A673 (cell line): ENCODE measurements around the gene FBXO21. TPM values are rescaled to one million over a fixed set of nuclear protein-coding genes. Genes with fewer than 3 reads are reported as not detected.

Source experiments
- BruUV-seq: library from RNA; stranded (reverse); fragments of 400-500 nt; replicated peaks from 2 replicates; lab custom pipeline; 2021; lab: Mats Ljungman, UMichigan
- CTCF ChIA-PET: fragments of 300-600 bp; sonication (Branson Sonifier 250); formaldehyde crosslinking; loops from one replicate; lab custom pipeline; 2022; ENCODE audit warnings: antibody characterized with exemption; lab: Charles Lee
- POLR2A ChIA-PET: fragments of 300-600 bp; sonication (Branson Sonifier 250); formaldehyde crosslinking; loops from one replicate; lab custom pipeline; 2022; ENCODE audit warnings: antibody characterized with exemption; ENCODE audit not compliant: low non-redundant PET; lab: Charles Lee
- DNase-seq: peaks from one replicate; pipeline ENCODE4 v3.0.0-alpha.2; 2015; ENCODE audit warnings: low spot score
- H3K27ac ChIP-seq: fragments of 200-600 bp; sonication (generic); 2 replicates; pipeline ENCODE4 v1.5.1; 2016; ENCODE audit warnings: mixed run types, low read depth, mild to moderate bottlenecking, mixed read lengths, antibody characterized with exemption, low read length; ENCODE audit not compliant: poor library complexity, severe bottlenecking
- H3K27me3 ChIP-seq: fragments of 200-600 bp; sonication (generic); replicated peaks from 2 replicates; pipeline ENCODE4 v1.6.1; 2017; ENCODE audit warnings: mixed run types, low read depth, mild to moderate bottlenecking, mixed read lengths, antibody characterized with exemption, low read length; ENCODE audit not compliant: insufficient read depth, poor library complexity
- H3K36me3 ChIP-seq: fragments of 200-600 bp; sonication (generic); 2 replicates; pipeline ENCODE4 v1.6.1; 2016; ENCODE audit warnings: mixed run types, mild to moderate bottlenecking, mixed read lengths, antibody characterized with exemption, low read length; ENCODE audit not compliant: insufficient read depth, poor library complexity, severe bottlenecking
- H3K4me1 ChIP-seq: fragments of 200-600 bp; sonication (generic); 2 replicates; pipeline ENCODE4 v1.6.1; 2017; ENCODE audit warnings: mixed run types, mild to moderate bottlenecking, mixed read lengths, antibody characterized with exemption, low read length; ENCODE audit not compliant: insufficient read depth, poor library complexity, severe bottlenecking
- H3K4me3 ChIP-seq: fragments of 200-600 bp; sonication (generic); 2 replicates; pipeline ENCODE4 v1.5.1; 2016; ENCODE audit warnings: low read depth, mixed run types, mild to moderate bottlenecking, mixed read lengths, low read length; ENCODE audit not compliant: poor library complexity, severe bottlenecking
- H3K9me3 ChIP-seq: fragments of 200-600 bp; sonication (generic); 2 replicates; pipeline ENCODE4 v1.6.1; 2016; ENCODE audit warnings: mixed run types, low read depth, mild to moderate bottlenecking, mixed read lengths, antibody characterized with exemption, low read length; ENCODE audit not compliant: poor library complexity, severe bottlenecking
- CTCF ChIP-seq: fragments of 300-800, 200-600 bp; sonication (generic); conservative IDR thresholded peaks from 2 replicates; pipeline ENCODE4 v1.5.1; 2017; ENCODE audit warnings: low read depth, mild to moderate bottlenecking, antibody characterized with exemption, low read length, moderate library complexity, mixed read lengths
- EZH2 ChIP-seq: fragments of 200-600 bp; sonication (generic); IDR thresholded peaks from 2 replicates; pipeline ENCODE4 v1.6.1; 2017; ENCODE audit warnings: borderline replicate concordance, low read depth, mild to moderate bottlenecking, mixed read lengths, antibody characterized with exemption, low read length; ENCODE audit not compliant: poor library complexity, severe bottlenecking
- intact Hi-C: fragments of 100-400 bp; cut with micrococcal nuclease; formaldehyde crosslinking; loops from one replicate; pipeline ENCODE4 v1.10.0; 2022; ENCODE audit not compliant: unreplicated experiment
- total RNA-seq: library from RNA; stranded (reverse); gene quantifications from 2 replicates; pipeline ENCODE4 v1.2.3, GENCODE V29; 2021

Gene FBXO21
- total RNA-seq, 1 experiment from 2014 or later, result 45.4 TPM

- POLR2A ChIA-PET, result no interaction called here
These were observed 48.2 kb downstream of the FBXO21 start for GRCh38 chr12:117142094-117142493.

GRCh38 chr12:117141097-117141898, 49.0 kb downstream of the FBXO21 start:
- Histone ChIP-seq H3K36me3 (peaks cover 17% of the 10 kb centered on the region), H3K27ac (no peak overlapping the region), H3K9me3 (no peaks in the 10 kb centered on the region), H3K4me3 (no peak overlapping the region), H3K27me3 (no peaks in the 10 kb centered on the region), H3K4me1 (no peaks in the 10 kb centered on the region)
- DNase-seq, result no peak
- intact Hi-C loops, result no loop called here
- ChIA-PET CTCF (no interaction called here), POLR2A (no interaction called here)
- TF ChIP-seq EZH2, result no peak
- TF ChIP-seq CTCF, result no peak
- no TSS peak for BruUV-seq

More at GRCh38 chr12:117142094-117142493, 48.2 kb downstream of the FBXO21 start:
- intact Hi-C loops, result no loop called here
- no peaks in the 10 kb centered on the region for H3K9me3 ChIP-seq
- peaks cover 17% of the 10 kb centered on the region for H3K36me3 ChIP-seq
- H3K4me3 ChIP-seq, result no peak overlapping the region
- no peak overlapping the region for H3K27ac ChIP-seq
- TF ChIP-seq CTCF (no peak), EZH2 (no peak)
- H3K27me3 ChIP-seq, result no peaks in the 10 kb centered on the region
- no peak for DNase-seq
- CTCF ChIA-PET, result no interaction called here
- no peaks in the 10 kb centered on the region for H3K4me1 ChIP-seq
- BruUV-seq, result no TSS peak

DNA sequence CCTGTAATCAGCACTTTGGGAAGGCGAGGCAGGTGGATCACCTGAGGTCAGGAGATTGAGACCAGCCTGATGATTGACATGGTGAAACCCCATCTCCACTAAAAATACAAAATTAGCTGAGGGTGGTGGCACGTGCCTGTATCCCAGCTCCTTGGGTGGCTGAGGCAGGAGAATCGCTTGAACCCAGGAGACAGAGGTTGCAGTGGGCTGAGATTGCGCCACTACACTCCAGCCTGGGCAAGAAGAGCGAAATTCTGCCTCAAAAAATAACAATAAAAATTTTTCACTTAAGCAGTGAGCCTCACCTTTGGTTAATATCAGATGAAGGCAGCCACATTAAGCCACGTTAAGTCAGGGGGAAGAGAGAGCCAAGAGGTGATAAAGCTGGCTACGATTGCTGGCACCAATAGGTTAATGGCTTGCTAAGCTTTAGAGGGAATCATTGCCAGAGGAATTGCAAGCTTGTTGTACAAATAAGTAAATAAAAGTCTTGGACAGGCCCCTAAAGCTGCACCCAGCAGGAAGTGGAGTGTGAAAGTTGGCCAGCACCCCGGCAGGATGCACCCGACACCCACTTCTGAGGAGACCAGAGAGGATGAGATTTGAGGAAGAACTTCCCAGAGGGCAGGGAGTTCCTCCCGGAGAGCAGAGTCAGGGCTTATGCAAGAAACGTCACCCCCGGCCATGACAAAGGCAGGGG, 49.7 kb downstream of the FBXO21 start:
- H3K4me1 ChIP-seq, result no peaks in the 10 kb centered on the region
- intact Hi-C loops, result no loop called here
- no TSS peak for BruUV-seq
- DNase-seq, result no peak
- ChIA-PET POLR2A (no interaction called here), CTCF (no interaction called here)
- H3K27ac ChIP-seq, result no peak overlapping the region
- H3K9me3 ChIP-seq, result no peaks in the 10 kb centered on the region
- no peaks in the 10 kb centered on the region for H3K27me3 ChIP-seq
- H3K4me3 ChIP-seq, result no peak overlapping the region
- H3K36me3 ChIP-seq, result peaks cover 11% of the 10 kb centered on the region
- TF ChIP-seq CTCF, result no peak
- TF ChIP-seq EZH2, result no peak
